Ammon's horn (tissue), 1 donor: ENCODE data around the gene TRPT1.

Experiments used
- DNase-seq: peaks from one replicate; pipeline ENCODE4 v3.0.0-alpha.2; 2016; ENCODE audit warnings: low spot score

Gene TRPT1

DNA sequence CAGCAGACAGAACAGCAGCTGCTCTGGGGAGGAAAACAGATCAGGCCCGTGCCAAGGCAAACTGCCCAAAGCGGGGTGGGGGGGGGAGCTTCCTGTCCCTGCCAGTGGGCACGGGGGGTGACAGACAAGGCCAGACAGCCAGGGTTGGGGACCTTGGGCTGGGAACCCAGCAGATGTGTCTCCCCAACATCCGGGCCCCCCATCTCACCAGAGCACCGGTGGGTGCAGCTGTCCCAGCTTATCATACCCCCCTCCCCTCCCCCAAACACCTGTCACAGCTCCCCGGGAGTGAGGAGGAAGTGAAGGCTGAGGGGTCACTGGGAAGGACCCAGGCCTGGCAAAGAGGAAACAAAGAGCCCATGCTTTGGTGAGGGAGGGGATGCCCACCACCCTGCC lies 19.4 kb upstream of the TRPT1 start:
- DNase-seq, result no peak

DNA sequence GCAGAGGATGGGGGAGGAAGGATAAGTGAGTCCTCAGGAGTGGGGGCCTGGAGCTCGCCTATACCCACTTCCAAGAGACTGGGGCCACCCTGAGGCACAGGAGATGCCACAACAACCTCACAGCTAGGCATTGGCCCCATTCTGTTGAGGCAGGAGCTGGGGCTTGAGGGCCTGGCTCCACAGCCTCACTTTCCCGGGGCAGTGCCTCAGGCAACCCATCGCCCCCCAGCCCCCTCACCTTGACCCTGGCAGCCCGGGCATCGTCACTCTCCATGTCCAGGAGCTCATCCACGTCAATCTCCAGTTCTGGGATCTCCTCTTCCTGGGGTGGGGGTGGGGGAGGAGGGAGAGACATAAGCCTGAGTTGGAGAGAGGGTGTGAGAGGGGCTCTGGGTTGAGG lies 19.0 kb upstream of the TRPT1 start:
- DNase-seq, result no peak

DNA sequence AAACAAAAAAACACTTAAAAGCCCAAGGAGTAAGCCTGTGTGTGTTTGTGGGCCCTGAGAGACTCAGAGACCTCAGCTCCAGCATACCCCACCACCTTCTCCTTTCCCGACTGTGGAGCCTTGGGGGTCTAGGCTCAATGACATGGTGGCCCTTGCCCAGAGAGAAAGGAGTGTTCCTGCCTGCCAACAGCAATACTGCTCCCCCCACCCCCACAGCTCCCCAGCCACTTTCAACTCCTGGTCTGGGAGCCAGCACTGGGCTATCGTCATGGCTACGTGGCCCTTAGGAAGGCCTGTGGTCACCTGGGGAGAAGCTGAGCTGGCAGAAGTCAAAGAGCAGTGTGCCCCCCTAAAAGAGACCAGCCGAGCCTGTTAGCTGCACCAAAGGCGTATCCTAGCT lies 18.1 kb upstream of the TRPT1 start:
- no peak for DNase-seq

- DNase-seq, result no peak
These were observed 17.4 kb upstream of the TRPT1 start for GRCh38 chr11:64243236-64243854.

- DNase-seq, result no peak
These were observed 15.7 kb upstream of the TRPT1 start for GRCh38 chr11:64241491-64242374.

DNA sequence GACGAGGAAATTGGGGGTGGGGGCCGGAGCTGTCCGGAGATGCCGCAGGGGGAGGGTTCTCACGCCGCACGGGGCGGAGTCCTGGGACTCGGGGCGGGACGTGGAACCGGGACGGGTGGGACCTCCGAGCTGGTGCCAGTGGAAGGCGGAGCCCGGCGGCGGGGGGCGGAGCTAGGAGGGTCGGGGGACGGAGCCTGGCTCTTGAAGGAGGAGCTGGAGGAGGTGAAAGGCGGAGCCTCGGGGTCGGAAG lies 15.2 kb upstream of the TRPT1 start:
- DNase-seq, result peak; percentile 100

DNA sequence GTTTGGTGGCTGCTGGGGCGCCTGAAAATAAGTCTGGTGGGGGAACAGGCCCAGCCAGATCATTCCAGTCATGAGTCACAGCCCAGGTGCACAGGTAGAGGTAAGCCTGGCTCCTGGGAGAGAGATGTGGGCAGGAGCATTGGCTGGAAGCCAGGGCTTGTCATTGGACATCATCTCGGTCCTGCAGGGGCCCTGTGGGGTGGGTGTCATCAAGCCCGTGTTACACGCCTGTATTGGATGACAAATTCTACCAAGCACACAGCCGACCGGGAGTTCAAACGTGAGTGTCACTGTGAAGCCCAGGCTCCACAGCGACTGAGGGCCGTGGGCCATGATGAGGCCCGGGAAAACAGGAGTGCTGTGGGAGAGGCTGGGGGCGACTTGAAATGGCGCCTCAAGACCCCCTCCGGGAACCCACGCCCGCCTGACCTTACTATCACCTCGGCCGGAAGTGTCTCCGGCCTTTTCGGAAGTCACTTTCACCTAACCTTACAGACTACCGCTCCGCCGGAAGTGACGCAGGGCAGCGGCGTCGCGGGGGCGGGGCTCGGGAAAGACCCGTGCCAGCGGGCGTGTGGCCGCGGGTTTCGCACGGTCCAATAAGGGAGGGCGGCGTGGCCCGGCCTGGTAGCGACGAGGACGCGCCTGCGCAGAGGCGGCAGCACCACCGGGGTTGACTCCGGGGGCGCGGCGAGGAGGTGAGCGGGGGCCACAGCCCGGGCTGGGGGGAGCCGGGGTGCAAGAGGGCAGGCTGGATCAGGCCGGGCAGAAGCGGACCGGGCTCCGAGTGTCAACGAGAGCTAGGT lies 14.7 kb upstream of the TRPT1 start, which contains the start of gene FKBP2:
Gene FKBP2, plus strand, starts transcription at position 661 of the 806 bp plus-strand sequence. CDS start 1,293 bp downstream, outside the sequence.
- DNase-seq, result peak; percentile 97

- DNase-seq, result peak; percentile 71
These were observed 13.9 kb upstream of the TRPT1 start for GRCh38 chr11:64239662-64240434.

DNA sequence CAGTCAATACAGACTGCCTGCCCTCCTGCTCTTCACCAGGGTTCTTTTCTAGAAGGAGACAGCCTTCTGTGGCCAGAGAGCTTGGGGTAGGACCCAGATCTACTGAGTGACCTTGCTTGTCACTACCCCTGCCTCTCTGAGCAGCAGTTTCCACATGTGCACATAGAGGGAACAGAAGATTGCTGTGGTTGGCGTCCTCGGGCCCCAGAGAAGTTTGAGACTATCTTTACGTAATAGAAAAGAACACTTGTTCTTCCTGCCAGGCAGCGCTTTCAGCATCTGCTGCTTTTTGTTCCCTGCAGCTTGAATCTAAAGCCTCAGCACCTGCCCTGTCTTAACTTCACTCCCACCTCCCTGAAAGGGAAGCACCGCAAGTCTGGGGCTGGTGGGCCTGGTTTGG lies 13.0 kb upstream of the TRPT1 start:
- peak; percentile 42 for DNase-seq

GRCh38 chr11:64238076-64238475 lies 12.1 kb upstream of the TRPT1 start:
- DNase-seq, result no peak

- DNase-seq, result no peak
These were observed 11.5 kb upstream of the TRPT1 start for GRCh38 chr11:64237484-64237951.

DNA sequence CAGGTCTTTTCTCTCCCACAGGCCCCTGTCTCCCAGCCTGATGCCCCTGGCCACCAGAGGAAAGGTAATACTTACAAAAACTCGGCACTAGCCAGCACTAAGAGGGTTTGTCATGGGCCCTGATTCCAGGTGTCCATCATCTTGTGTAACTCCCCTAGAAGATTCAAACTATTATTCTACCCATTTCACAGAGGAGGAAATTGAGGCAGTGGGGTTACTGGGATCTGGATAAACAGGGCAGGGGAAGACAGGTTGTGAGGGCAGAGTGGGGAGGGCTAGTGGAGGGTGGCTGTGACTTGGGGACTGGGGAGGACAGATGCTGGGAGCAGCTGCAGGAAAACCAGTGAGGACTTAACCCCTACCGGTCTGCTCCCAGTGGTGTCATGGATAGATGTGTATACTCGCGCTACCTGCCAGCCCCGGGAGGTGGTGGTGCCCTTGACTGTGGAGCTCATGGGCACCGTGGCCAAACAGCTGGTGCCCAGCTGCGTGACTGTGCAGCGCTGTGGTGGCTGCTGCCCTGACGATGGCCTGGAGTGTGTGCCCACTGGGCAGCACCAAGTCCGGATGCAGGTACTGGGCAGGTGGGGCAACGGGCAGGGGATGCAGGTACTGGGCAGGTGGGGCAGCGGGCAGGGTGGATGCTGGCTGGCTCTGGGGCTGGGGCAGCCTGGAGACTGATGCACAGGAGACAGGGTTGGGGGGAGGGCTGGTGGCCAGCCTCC lies 9.6 kb upstream of the TRPT1 start:
- DNase-seq, result no peak

DNA sequence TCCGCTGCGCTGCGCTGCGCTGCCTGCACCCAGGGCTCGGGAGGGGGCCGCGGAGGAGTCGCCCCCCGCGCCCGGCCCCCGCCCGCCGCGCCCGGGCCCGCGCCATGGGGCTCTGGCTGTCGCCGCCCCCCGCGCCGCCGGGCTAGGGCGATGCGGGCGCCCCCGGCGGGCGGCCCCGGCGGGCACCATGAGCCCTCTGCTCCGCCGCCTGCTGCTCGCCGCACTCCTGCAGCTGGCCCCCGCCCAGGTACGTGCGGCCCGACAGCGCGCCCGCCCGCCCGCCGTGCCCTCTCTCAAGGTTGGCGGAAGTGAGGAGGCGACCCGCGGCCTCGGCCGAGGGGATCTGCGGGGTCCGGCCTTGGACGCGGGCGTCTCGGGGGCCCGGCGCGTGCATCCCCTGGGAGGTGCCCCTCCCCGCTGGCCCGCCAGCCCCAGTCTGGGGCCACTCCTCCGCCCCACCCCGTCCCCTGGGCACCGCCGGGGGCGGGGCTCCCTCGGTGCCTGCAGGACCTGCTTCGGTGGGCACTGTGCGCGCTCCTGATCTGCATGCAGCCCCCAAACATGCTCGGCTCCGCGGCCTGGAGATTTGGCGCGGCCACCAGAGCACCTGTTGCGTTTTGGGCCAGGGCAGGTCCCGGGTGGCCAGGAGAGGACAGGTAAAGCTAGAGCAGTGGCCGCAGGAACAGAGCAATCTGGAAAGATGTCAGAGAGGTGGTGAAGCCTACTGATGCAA lies 8.8 kb upstream of the TRPT1 start:
- DNase-seq, result no peak

GRCh38 chr11:64233913-64234586 lies 8.1 kb upstream of the TRPT1 start, which contains the start of gene VEGFB:
VEGFB (plus strand) TSS chr11:64234584; CDS start chr11:64234834, 250 bp downstream.
- DNase-seq, result peak; percentile 77

DNA sequence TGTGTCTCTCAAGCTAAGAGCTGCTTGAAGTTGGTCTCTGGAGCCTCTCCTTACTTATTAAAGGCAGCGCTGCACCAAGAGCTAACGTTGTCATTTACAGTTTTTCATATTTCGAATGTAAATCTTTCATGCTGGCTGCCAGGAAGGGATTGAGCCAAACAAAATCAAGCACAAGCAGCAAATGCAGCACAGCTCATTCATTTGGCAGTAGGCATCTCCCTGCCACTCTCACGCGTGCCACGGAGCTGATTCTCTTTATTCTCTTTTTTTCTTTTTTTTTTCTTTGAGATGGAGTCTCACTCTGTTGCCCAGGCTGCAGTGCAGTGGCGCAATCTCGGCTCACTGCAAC lies 7.0 kb upstream of the TRPT1 start:
- DNase-seq, result no peak

DNA sequence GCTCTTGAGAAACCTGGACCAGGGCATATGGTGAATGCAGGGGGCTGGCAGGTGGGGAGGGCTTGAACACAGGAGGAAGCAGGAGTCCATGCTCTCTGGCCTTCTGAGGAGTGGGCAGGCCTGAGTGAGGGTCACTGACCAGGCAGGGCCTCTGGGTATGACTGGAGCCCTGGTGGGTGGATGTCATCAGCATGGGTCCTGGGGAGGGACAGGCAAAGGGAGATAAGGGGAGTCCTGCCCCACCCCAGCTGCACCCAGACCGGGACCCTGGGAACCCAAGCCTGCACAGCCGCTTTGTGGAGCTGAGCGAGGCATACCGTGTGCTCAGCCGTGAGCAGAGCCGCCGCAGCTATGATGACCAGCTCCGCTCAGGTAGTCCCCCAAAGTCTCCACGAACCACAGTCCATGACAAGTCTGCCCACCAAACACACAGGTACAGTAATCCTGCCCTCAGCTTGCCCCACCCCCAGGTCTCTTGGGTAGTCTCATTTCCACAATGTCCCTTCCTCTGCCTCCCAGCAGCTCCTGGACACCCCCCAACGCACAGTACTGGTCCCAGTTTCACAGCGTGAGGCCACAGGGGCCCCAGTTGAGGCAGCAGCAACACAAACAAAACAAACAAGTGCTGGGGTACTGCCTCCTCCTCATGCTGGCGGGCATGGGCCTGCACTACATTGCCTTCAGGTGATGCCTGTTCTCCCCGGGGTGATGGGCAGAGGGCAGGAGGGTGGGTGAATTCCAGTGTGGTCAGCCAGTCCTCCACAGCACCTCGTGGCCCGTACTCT lies 6.4 kb upstream of the TRPT1 start:
- no peak for DNase-seq

DNA sequence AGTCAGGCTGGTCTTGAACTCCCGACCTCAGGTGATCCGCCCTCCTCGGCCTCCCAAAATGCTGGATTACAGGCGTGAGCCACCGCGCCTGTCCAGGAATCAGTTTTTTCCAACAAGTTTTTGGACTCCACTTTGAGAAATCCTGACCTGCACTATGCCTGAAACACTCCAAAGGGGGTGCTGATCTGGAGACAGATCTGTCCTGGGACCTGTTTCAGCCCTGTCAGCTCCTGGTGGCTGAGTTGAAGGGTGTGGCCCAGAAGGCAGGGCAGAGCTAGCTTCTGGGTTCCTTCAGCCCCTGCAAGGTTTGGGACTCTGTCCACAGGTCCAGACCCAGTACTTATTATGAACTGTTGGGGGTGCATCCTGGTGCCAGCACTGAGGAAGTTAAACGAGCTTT lies 5.6 kb upstream of the TRPT1 start:
- DNase-seq, result no peak

- no peak for DNase-seq
These were observed 5.0 kb upstream of the TRPT1 start for GRCh38 chr11:64230985-64231365.
